ENCODE measurements around the gene GPC6.

GPC6 gene

DNA sequence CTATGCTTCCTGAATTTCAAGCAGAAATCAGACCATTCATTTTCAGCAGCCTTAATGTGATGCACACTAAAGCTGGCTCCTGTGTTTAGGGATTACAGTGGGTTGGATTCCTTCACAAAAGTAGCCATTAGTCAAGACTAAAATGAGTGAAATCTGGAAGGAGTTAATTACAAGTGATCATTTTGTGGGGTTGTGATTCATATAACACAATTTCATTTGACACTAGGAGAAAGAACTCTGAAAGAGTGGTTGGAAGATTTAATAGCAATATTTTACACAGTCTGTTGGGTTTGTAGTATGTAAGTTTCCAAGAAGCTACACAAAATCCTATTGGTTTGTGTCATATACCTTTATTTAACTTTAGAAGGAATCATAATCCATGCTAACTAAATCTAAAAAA, 1015.9 kb downstream of the GPC6 start:
- no peak for DNase-seq (ENCODE audit: low read depth in 2 of 2)

DNA sequence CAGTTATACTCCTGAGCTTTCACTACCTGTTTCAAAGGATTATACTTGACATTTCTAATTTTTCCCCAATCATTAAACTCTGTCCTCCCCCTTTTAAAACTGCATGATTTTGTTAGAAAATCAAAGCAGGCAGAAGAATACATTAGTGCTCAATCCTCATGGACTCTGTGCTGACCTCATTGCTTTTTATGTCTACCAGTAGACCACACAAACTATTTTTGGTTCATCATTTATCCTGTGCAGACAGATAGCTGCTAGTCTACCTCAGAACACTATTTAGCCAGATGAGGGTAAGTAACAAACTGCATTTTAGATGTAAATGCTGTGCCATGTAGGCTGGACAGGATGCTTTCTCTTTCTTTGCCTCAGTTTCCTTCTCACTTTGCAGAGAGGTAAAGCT, 1016.9 kb downstream of the GPC6 start:
- DNase-seq (ENCODE audit: low read depth in 2 of 2) = no peak

GRCh38 chr13:94246495-94246894, 1019.9 kb downstream of the GPC6 start:
- DNase-seq (ENCODE audit: low read depth in 2 of 2) = no peak

GRCh38 chr13:94247890-94248289, 1021.3 kb downstream of the GPC6 start:
- DNase-seq (ENCODE audit: low read depth in 2 of 2) = no peak

DNA sequence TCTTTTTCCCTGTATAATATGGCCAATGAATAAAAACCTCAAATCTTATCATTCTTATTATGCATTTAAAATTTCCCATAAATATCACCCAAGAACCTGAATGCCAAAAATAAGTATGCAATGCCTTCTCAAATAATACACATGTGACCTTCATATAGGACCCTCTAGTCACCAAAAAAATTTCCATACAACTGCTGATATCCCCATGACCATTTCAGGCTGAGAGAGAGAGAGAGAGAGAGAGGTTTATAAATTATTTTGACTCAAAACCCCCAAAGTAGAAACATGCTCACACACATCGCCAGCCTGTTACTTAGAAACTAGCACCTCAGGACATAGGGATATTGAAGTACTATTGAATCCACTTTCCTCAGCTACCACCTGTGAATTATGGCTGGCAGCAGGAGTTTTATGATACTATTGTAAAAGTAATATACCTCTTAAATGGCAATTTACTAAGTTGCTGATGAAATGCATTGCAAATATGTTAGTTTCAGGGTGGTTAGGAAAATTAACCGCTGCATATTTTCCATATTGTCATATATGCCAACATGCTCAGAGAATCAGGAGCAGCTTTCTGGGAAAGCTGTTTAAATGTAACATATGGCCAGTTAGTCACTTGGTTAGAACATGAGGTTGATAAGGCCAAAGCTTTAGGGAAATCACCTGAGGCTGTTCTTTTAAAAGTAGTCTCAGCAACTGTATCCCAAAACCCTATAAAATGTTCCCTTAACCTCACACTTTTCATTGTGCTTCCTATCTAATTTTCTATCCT, 1022.0 kb downstream of the GPC6 start:
- DNase-seq (ENCODE audit: low read depth in 2 of 2) = no peak

GRCh38 chr13:94249512-94249911, 1022.9 kb downstream of the GPC6 start:
- DNase-seq (ENCODE audit: low read depth in 2 of 2) = no peak

- no peak for DNase-seq (ENCODE audit: low read depth in 2 of 2)
Observed at GRCh38 chr13:94251831-94252608, 1025.4 kb downstream of the GPC6 start.

DNA sequence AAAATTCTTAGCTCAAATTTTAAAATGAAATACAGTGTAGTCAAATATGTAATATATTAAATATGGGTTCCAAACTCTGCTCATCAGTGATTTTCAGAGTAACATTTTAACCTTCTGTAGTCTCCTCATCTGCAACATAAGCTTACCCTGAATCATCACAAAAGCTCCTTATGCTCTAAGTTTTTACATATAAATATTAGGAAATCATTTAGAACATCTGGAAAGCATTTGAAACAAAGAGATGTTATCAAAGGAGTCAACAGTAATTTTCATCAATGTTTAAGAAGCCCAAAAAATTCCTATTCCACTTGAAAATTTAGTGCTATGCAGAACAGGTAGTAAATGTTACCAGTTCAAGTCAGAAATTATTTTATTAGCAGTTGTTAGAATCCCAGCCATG, 1028.1 kb downstream of the GPC6 start:
- DNase-seq (ENCODE audit: low read depth in 2 of 2) = no peak

GRCh38 chr13:94256721-94257120, 1030.1 kb downstream of the GPC6 start:
- no peak for DNase-seq (ENCODE audit: low read depth in 2 of 2)

DNA sequence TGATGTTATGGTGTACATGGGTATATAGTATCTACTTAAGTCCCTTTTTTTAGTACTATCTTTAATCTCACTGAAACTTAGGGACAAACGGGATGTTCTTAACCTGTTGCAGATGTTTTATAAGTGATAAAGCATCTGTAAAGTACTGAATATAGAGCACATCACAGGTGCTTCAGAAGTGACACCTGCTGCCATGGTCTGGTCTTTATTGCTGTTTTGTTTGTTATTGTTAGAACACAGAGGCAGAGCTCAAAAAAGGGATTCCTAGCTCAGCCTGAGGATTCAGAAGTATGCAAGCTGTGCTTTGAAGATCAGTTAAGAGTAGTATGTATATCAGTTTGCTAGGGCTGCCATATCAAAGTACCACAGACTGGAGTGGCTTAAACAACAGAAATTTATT, 1033.4 kb downstream of the GPC6 start:
- DNase-seq (ENCODE audit: low read depth in 2 of 2) = no peak

DNA sequence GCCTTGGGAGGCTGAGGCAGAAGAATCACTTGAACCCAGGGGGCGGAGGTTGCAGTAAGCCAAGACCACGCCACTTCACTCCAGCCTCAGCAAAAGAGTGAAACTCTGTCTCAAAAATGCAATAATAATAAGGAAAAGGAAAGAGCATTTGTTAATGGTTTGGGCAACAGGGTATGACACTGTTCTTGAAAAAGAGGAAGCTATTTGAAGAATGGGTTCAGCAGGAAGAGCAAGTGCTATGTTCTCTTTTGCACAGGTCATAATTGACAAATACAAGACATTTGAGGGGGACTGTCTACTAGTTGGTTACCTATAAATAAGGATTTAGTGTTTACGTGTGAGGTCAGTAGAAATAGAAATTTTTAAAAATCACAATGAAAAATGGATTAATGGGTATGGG, 1034.6 kb downstream of the GPC6 start:
- DNase-seq (ENCODE audit: low read depth in 2 of 2) = no peak

DNA sequence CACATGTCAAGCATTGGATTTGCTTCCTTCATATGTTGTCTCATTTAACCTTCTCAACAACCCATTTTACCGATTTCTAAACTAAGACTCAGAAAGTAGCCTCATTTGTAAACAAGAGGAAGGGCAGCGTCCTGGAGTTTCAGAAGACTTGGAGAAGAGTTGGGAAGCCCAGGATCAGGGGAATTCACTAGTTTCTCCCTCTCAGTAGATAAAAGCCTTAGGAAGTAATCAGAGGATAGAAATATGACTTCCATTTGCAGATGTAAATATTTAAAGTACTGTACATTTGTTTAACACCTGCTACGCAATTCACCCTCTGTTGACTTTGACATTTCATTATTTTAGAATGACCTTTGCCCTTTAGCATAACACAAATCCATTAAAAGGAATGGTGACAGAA, 1036.4 kb downstream of the GPC6 start:
- DNase-seq (ENCODE audit: low read depth in 2 of 2) = no peak

DNA sequence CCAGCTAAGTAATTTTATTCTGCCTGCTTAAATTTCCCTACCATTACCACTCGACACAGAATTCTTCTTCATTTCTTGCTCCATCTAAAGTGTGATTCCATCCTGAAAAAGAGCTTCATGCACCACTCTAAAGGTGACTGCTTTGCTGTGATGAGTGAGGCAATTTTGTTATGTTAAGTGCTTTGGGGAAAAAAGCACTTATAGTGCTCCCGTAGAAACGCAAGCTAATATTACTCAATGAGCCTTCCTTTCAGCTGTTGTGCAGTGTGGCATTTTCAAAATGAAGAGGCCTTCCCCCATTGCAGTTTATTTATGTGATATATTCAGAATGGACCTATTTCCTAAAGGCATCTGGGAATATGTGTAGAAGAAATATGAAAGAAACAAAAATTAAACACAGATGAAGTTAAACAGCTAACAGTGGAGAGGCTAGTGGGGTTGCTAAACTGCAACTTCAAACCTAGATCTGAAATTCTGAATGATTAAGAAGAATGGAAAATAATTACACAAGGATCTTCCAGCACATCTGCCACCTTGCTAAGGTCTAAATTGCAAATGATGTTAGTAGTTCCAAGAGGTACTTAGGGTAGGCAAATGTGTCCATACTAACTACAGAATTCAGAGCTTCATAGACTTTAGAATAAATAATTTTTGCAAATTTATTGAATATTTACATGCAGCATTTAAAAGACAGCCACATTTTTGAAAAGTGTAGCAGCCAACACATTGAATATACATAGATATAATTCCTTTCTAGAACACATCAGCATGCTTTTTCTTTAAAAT, 1041.2 kb downstream of the GPC6 start:
- no peak for DNase-seq (ENCODE audit: low read depth in 2 of 2)

DNA sequence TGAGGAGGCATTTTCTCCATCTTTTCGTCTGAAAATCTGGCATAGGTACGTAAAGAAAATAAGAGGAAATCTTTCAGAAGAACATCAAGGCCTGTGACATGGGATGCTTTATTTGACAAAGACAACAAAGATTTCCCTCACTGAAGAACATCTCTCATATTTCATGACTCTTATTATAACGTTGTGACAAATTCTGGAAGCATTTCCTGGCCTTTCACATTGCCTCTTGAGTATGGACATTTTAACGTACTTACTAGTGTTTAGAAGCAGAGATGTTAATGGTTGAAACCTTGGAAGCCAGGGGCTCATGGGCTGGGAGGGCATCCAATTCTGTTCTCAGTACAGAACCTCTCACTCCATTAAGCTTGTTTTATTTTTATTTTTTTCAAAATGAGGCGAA, 1042.1 kb downstream of the GPC6 start:
- DNase-seq (ENCODE audit: low read depth in 2 of 2) = no peak

DNA sequence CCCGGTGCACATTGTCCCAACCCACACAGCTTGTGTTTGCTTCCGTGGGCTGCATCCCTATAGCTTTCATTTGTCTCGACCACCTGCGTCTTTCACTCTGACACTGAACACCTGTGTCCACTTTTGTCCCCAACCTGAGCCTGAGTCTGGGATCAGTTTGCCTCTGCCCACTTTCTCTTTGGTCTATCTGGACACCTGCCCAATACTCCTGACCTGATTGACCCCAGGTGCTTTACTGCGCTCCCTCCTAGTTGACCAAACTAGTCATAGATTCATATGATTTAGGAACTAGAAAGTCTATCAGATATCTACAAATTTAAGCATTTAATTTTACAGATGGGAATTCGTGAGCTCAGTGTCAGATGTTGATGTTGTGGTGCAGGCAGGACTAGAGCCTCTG, 1043.0 kb downstream of the GPC6 start:
- DNase-seq (ENCODE audit: low read depth in 2 of 2) = no peak

DNA sequence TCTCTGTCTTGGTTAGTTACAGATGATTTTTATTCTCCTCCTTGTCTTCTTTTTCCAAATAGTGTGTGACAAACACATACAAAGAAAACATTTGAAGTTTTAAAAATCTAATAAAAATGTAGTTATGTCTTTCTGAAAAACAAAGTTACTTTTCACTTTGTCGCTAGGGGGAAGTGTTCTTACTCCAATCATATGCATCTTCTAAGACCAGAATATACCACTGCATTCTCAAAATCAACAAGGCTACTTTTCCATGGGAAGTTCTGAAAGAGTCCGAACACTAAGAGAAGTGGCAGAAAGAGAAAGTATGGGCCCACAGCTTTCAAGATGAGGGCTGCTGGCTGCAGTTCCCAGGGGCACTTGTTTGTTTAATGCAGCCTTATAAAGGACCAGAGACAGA, 1043.9 kb downstream of the GPC6 start:
- no peak for DNase-seq (ENCODE audit: low read depth in 2 of 2)

DNA sequence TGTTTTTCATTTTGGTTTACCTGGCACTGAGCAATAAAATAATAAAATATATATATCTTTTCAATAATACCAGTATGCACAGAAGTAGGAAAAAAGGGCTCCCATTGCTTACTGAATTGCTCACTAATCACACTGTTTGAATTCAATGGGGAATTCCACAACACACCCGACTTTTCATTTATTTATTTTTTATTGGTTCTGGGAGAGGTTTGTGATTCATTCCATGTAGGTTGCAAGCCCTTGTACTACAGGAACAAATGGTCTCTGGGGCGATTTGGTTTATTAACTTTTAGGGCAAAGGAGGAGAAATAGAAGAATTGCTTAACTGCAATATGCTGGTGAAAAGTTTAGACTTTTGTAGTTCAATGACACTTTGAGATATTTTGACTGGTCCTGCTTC, 1045.4 kb downstream of the GPC6 start:
- DNase-seq (ENCODE audit: low read depth in 2 of 2) = no peak

DNA sequence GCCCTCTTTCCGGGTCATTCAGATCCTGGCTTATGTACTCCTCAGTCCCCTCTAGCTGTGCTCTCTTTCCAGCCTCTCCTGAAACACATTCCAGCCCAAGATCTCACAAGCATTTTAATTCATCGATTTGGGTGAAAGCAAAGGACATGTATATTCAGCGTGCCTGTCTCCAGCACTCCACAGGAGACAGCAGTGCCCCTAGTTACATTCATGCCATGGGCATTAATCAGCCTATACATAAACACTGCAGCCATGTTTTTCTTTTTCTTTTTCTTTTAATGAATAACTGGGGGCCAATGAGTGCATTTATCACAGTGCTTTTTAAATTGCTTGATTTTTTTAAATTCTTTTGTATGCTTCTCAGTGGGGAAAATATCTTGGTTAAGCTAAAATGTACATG, 1053.7 kb downstream of the GPC6 start:
- DNase-seq (ENCODE audit: low read depth in 2 of 2) = no peak

DNA sequence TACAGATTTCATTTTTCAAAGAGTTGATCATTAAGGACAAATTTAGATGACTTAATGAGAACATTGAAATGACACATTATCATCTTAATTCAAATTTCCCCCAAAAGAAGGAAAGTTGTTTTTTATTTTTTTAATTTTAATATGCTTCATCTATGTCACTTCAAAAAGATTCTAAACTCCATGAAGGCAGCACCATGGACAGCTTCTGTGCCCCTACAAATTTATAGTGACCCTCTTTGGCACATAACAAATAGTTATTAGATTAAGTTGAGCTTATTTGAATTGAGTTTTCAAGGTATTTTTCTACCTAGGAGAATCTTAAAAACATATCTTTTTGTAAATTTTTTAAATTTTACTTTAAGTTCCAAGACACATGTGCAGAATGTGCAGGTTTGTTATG, 1054.2 kb downstream of the GPC6 start:
- DNase-seq (ENCODE audit: low read depth in 2 of 2) = no peak

GRCh38 chr13:94286581-94286980, 1060.0 kb downstream of the GPC6 start:
- no peak for DNase-seq (ENCODE audit: low read depth in 2 of 2)

DNA sequence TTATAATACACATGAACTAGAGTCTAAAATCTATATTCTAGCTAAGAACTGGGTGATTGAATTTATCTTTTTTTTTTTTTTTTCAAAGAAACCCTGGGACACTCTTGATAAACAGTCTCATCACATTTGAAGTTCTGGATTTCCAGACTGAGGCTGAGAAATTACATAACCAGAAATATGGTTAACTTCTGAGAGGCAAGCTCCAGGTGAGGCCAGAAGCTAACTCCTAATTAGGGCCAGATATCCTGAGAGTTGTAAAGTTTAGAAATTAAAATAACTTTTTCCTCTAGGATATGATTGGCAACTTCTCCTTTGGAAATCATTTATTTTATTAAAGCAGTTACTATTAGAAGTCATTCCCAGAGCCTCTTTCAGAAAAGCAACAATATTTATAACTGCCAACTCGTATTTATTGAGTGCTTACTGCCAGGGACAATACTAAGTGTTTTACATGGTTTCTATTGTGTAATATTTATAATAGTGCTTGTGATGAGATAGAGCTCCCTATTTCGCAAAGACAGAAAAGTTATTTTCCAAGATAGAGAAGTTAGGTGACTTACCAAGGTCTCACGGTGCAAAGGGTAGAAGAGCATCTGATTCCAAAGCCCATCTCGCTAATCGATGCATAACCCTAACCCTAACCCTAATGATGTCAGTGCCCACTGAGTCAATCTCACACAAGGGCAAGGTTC, 1065.2 kb downstream of the GPC6 start:
- DNase-seq (ENCODE audit: low read depth in 2 of 2) = no peak

DNA sequence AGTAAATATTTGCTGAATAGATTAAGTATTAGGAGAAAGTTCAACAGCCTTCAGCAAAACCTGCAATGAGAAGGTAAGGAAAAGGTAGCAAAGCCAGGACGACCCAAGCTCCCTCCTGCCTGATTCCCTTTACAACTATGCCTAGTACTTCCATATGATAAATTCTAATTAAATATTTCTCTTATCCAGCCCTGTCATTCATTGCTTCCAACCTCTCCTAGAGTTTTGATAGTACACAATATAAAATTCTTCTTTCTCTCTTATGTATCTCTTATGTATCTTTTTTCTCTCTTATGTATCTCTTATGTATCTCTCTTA, 1065.7 kb downstream of the GPC6 start:
- no peak for DNase-seq (ENCODE audit: low read depth in 2 of 2)

All from activated CD8-positive, alpha-beta memory T cell treated with anti-CD3 and anti-CD28 coated beads for 4 hours (primary cell).